ENCODE results near the gene SLC9A5.

The SLC9A5 gene

GRCh38 chr16:67302076-67302475 lies 53.3 kb downstream of the SLC9A5 start:
- no peak overlapping the region for H3K4me3 ChIP-seq (ENCODE audit: low read length in 2 of 2)
- H3K36me3 ChIP-seq (ENCODE audit: control insufficient read depth in 2 of 2, insufficient read depth in 2 of 2, low read length in 2 of 2): no peaks in the 10 kb centered on the region
- H3K27me3 ChIP-seq (ENCODE audit: control insufficient read depth in 1 of 2, insufficient read depth in 2 of 2, low read length in 2 of 2): peaks cover 0 to 5% of the 10 kb centered on the region in 2 donors
- H3K9me3 ChIP-seq (ENCODE audit: control insufficient read depth in 2 of 2, low read length in 2 of 2): no peaks in the 10 kb centered on the region
- no peaks in the 10 kb centered on the region for H3K4me1 ChIP-seq (ENCODE audit: control insufficient read depth, insufficient read depth, low read length)
- no peak overlapping the region for H3K9ac ChIP-seq (ENCODE audit: low read length in 2 of 2)
- H3K27ac ChIP-seq (ENCODE audit: low read length): no peak overlapping the region

DNA sequence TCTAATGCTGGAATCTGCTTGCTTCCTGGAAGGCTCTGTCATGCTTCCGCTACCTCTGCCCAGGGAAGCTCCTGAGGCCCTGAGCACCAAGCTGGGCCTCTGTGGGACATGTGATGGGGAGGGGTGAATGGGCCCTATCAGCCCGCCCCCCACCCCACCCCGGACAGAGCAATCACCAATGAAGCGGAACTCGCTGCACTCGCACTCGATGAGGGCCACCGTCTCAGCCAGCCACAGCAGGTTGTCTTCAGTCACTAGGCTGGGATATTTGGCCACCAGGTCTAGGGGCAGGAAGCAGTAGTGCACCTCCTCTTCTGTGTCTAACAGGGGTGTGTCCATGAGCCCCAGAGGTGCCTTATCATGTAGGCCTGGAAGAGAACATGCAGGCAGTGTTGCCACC lies 54.2 kb downstream of the SLC9A5 start:
- H3K4me3 ChIP-seq (ENCODE audit: low read length in 2 of 2): no peak overlapping the region
- H3K9me3 ChIP-seq (ENCODE audit: control insufficient read depth in 2 of 2, low read length in 2 of 2): no peaks in the 10 kb centered on the region
- no peaks in the 10 kb centered on the region for H3K36me3 ChIP-seq (ENCODE audit: control insufficient read depth in 2 of 2, insufficient read depth in 2 of 2, low read length in 2 of 2)
- H3K27ac ChIP-seq (ENCODE audit: low read length): no peak overlapping the region
- peaks cover 0 to 2% of the 10 kb centered on the region in 2 donors for H3K27me3 ChIP-seq (ENCODE audit: control insufficient read depth in 1 of 2, insufficient read depth in 2 of 2, low read length in 2 of 2)
- no peaks in the 10 kb centered on the region for H3K4me1 ChIP-seq (ENCODE audit: control insufficient read depth, insufficient read depth, low read length)
- no peak overlapping the region for H3K9ac ChIP-seq (ENCODE audit: low read length in 2 of 2)

DNA sequence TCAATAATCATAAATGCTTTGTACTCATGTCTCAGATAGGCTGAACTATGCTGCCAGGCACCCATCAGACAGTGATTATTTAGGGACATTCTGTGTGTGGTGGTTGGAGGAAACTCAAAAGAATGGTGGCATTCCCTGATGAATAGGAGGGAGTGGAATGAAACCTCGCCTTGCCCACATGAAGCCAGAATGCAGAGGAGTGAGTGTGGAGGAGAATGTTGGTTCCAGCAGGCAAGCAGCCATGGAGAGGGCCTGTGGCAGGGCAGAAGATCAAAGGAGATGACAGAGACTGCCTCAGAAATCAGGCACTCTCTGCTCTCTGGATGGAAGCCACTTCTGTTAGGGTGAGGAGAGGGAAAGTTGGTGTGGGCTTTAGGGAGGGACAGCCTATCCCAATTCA lies 55.2 kb downstream of the SLC9A5 start:
- no peak overlapping the region for H3K9ac ChIP-seq (ENCODE audit: low read length in 2 of 2)
- peaks cover 0 to 2% of the 10 kb centered on the region in 2 donors for H3K27me3 ChIP-seq (ENCODE audit: control insufficient read depth in 1 of 2, insufficient read depth in 2 of 2, low read length in 2 of 2)
- no peak overlapping the region for H3K27ac ChIP-seq (ENCODE audit: low read length)
- H3K4me3 ChIP-seq (ENCODE audit: low read length in 2 of 2): no peak overlapping the region
- no peaks in the 10 kb centered on the region for H3K4me1 ChIP-seq (ENCODE audit: control insufficient read depth, insufficient read depth, low read length)
- H3K9me3 ChIP-seq (ENCODE audit: control insufficient read depth in 2 of 2, low read length in 2 of 2): no peaks in the 10 kb centered on the region
- H3K36me3 ChIP-seq (ENCODE audit: control insufficient read depth in 2 of 2, insufficient read depth in 2 of 2, low read length in 2 of 2): no peaks in the 10 kb centered on the region

DNA sequence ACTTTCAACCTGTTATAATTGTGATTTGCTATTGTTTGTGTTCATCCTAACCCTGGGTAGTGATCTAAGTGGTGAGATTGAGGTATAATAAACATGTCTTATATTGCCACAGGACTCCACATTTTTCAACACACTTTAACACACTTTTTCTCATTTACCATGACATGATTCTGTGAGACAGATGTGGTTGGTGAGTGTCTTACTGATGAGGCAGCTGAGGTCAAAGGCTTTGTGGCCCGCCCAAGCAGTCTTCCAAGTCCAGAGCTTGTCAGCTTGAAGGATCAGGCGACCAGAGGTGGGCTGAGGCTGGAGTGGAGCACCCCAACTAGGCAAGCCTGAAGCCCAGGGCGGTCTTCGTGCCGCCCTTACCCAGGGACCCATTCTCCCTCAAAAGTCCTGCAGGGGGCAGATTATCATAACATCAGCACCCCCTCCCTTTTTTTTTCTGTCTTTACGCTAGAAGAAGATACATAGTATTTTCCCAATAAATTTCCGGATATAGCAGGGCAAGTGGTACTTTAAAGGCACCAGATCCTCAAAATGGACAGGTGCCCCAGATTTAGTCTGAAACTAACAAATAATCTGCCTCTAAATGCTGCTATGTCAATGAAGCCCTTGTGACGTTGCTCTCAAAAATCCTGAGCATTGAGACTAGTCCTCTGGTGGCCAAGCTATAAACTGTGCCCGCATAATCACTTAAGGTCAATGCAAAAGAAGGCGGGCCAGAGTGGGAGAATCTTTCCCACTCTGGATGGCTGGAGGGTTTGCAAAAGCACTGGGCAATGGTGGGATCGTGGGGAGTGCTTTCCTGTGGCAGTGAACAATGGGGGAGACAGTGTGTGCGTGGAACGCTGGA lies 56.7 kb downstream of the SLC9A5 start:
- Histone ChIP-seq H3K9me3 (ENCODE audit: control insufficient read depth in 2 of 2, low read length in 2 of 2) (no peaks in the 10 kb centered on the region), H3K27me3 (ENCODE audit: control insufficient read depth in 1 of 2, insufficient read depth in 2 of 2, low read length in 2 of 2) (no peaks in the 10 kb centered on the region), H3K36me3 (ENCODE audit: control insufficient read depth in 2 of 2, insufficient read depth in 2 of 2, low read length in 2 of 2) (no peaks in the 10 kb centered on the region), H3K4me1 (ENCODE audit: control insufficient read depth, insufficient read depth, low read length) (no peaks in the 10 kb centered on the region), H3K4me3 (ENCODE audit: low read length in 2 of 2) (no peak overlapping the region), H3K27ac (ENCODE audit: low read length) (no peak overlapping the region), H3K9ac (ENCODE audit: low read length in 2 of 2) (no peak overlapping the region)

- Histone ChIP-seq H3K4me1 (ENCODE audit: control insufficient read depth, insufficient read depth, low read length) (peaks cover 3% of the 10 kb centered on the region), H3K9ac (ENCODE audit: low read length in 2 of 2) (no peak overlapping the region), H3K9me3 (ENCODE audit: control insufficient read depth in 2 of 2, low read length in 2 of 2) (no peaks in the 10 kb centered on the region), H3K27ac (ENCODE audit: low read length) (no peak overlapping the region), H3K36me3 (ENCODE audit: control insufficient read depth in 2 of 2, insufficient read depth in 2 of 2, low read length in 2 of 2) (no peaks in the 10 kb centered on the region), H3K4me3 (ENCODE audit: low read length in 2 of 2) (no peak overlapping the region), H3K27me3 (ENCODE audit: control insufficient read depth in 1 of 2, insufficient read depth in 2 of 2, low read length in 2 of 2) (no peaks in the 10 kb centered on the region)
These were observed 61.8 kb downstream of the SLC9A5 start for GRCh38 chr16:67310561-67310960.

DNA sequence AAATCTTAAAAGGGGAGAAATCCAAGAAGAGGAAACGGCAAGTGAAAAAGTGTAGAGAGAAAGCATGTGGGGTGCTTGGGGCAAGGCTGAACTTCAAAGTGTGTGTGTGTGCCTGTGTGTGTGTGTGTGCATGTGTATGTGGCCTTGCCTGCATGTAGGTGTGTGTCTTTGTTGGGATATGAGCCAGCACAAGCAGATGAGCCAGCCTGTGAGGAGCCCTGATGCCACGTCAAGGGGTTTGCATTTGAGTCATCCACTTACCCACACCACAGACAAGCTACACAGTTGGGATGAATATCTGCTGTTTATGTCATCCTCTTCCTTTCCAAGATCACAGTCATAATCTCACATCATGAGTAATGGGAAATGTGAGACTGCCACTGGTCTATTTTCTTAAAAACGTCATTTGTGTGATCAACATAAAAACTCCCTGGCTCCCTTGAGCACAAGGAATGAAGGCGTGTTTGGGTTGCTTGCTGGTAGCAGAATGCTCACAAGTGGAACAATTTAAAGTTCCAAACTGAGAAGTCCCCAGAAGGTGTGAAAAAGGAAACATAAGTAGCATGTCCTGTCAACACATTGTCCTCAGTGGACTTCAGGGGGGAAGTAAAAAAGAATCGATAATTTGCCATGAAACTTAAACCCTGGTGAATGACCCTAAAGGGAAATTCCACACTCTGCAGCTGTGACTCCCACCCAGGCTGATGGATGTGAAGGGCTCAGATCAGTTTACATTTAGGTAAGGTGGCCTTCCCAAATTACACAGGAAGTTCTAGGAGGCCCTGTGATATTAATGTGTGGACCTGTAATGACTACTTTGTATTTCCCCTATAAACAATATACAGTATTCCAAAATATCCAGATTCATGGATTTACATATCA lies 63.1 kb downstream of the SLC9A5 start:
- Histone ChIP-seq H3K4me1 (ENCODE audit: control insufficient read depth, insufficient read depth, low read length) (peaks cover 3% of the 10 kb centered on the region), H3K9ac (ENCODE audit: low read length in 2 of 2) (no peak overlapping the region), H3K27me3 (ENCODE audit: control insufficient read depth in 1 of 2, insufficient read depth in 2 of 2, low read length in 2 of 2) (peaks cover 0 to 2% of the 10 kb centered on the region in 2 donors), H3K36me3 (ENCODE audit: control insufficient read depth in 2 of 2, insufficient read depth in 2 of 2, low read length in 2 of 2) (no peaks in the 10 kb centered on the region), H3K4me3 (ENCODE audit: low read length in 2 of 2) (no peak overlapping the region), H3K27ac (ENCODE audit: low read length) (peak overlapping the region; percentile 11), H3K9me3 (ENCODE audit: control insufficient read depth in 2 of 2, low read length in 2 of 2) (no peaks in the 10 kb centered on the region)

DNA sequence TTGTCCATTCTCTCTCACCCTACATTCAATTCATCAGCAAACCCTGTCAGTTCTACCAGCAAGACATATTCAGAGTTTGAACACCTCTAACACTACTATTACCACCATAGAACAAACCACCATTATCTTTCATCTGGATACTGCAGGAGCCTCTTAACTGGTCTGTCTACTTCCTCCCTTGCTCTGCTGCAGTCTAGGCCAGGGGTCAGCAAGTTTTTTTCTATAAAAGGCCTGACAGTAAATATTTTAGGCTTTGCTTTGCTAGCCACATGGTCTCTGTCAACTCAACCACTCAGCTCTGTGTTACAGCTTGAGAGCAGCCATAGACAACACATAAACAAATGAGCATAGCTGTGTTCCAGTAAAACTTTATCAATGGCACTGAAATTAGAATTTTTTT lies 63.9 kb downstream of the SLC9A5 start:
- peaks cover 3% of the 10 kb centered on the region for H3K4me1 ChIP-seq (ENCODE audit: control insufficient read depth, insufficient read depth, low read length)
- no peak overlapping the region for H3K9ac ChIP-seq (ENCODE audit: low read length in 2 of 2)
- H3K4me3 ChIP-seq (ENCODE audit: low read length in 2 of 2): no peak overlapping the region
- no peaks in the 10 kb centered on the region for H3K9me3 ChIP-seq (ENCODE audit: control insufficient read depth in 2 of 2, low read length in 2 of 2)
- no peak overlapping the region for H3K27ac ChIP-seq (ENCODE audit: low read length)
- H3K27me3 ChIP-seq (ENCODE audit: control insufficient read depth in 1 of 2, insufficient read depth in 2 of 2, low read length in 2 of 2): peaks cover 0 to 5% of the 10 kb centered on the region in 2 donors
- no peaks in the 10 kb centered on the region for H3K36me3 ChIP-seq (ENCODE audit: control insufficient read depth in 2 of 2, insufficient read depth in 2 of 2, low read length in 2 of 2)

GRCh38 chr16:67317853-67318252 lies 69.1 kb downstream of the SLC9A5 start:
- Histone ChIP-seq H3K27ac (ENCODE audit: low read length) (no peak overlapping the region), H3K36me3 (ENCODE audit: control insufficient read depth in 2 of 2, insufficient read depth in 2 of 2, low read length in 2 of 2) (no peaks in the 10 kb centered on the region), H3K4me1 (ENCODE audit: control insufficient read depth, insufficient read depth, low read length) (no peaks in the 10 kb centered on the region), H3K9ac (ENCODE audit: low read length in 2 of 2) (no peak overlapping the region), H3K27me3 (ENCODE audit: control insufficient read depth in 1 of 2, insufficient read depth in 2 of 2, low read length in 2 of 2) (peaks cover 0 to 5% of the 10 kb centered on the region in 2 donors), H3K4me3 (ENCODE audit: low read length in 2 of 2) (no peak overlapping the region), H3K9me3 (ENCODE audit: control insufficient read depth in 2 of 2, low read length in 2 of 2) (no peaks in the 10 kb centered on the region)

All from stomach smooth muscle (tissue), 2 donors.